Stimulated activated CD8-positive, alpha-beta memory T cell treated with anti-CD3 and anti-CD28 coated beads, Interleukin-2, amount 100 ng/mL, for 1 hour (primary cell): Measurements from ENCODE around the gene NFKBIB.
"Not testable (repeated sequence)": the region's sequence is repeated elsewhere in the genome, so short reads cannot be mapped to it uniquely, and the experiment has no call there.

ENCODE experiments used
- DNase-seq, 2 donors: peaks; one replicate each; pipeline ENCODE4 v3.0.0-alpha.2; 2020; ENCODE audit warnings: low read depth in 2 of 2

NFKBIB gene

GRCh38 chr19:38928391-38929001 is 28.7 kb downstream of the NFKBIB start:
- DNase-seq = no peak

DNA sequence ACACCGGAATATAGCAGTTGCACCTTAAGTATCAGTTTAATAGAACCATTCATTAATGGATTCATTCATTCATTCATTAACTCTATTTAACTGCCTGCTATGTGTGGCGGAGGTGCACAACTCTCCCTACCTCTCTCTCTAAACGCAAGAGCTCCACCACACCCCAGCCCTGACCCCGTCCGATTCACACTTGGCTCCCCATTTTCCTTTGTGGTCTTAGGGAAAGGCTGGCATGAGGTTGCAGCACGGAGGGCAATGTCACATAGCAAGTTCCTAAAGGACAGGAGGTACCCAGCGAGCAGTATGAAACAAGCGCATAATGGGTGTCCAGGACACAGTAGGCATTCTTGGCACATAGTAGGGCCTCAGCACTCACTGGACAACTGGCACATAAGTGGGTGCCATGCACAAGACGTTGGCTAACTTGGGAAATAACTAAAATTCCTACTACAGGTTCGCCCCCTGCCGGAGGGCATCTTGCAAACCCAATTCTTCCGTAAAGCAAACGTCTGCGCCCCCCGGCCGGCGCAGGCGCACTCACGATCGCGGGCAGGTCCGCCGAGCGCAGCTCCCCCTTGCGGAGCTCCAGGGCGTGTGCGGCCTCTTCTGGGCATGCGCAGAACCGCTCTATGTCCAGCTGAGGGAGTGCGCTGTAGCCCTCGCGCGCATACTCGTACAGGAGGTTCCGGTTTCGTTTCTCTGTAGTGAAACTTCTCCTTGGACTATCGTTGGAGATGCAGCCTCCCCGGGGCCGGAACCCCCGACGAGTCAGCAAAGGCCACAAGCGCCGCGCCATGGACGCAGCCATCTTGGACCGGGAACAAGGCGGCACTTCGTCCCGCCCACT is 30.4 kb downstream of the NFKBIB start, which contains the start of gene SARS2:
TSS of gene SARS2 (minus strand) at position 835 of the 847 bp plus-strand sequence. CDS start at position 808, 27 bp downstream.
- peak; percentile 87 for DNase-seq

DNA sequence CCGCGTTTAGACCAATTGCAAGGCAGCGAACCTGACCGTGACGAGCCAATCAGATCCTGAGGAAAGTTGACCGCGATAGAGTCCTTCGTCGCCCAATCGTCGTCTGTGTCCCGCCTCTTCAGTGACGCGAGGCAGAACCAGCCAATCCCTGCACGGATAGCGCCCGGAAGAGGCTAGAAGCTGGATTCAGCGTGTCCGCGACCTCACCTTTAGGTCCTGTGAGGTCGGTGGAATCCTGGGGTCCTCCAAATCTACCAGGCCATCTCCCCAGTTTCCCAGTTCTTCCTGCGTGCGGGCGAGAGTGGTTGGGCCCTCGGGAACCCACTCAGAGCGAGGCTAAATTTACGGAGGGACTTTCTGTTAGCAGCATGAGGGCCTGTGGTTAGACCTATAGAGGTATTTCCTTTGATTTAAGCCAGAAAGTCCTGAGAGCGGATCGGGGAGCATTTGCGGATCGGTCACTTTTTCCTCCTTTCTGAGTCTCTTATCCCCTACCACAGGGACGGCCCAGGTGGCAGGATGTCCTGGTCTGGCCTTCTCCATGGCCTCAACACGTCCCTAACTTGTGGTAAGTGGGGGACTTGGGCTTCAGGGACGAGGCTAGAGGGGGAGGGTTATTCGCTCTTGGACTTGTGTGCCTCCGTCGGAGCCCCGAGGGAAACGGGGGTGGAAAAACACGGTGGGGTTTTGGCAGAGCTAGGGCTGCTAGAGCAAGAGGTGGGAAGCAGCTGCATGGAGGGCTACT is 31.2 kb downstream of the NFKBIB start, which contains the start of gene MRPS12:
TSS of gene MRPS12 (plus strand) at position 169 of the 745 bp plus-strand sequence. CDS start at position 520, 351 bp downstream.
- DNase-seq = peak; percentile 93 to 95

DNA sequence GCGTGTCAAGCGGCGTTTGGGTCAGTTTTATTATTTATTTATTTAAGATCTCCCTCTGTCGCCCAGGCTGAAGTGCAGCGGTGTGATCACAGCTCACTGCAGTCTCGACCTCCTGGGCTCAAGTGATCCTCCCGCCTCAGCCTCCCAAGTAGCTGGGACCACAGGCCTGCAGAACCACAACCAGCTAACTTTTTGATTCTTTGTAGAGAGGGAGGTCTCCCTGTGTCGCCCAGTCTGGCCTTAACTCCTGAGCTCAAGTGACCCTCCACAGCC is 31.7 kb downstream of the NFKBIB start:
- no peak for DNase-seq

GRCh38 chr19:38932425-38933179 is 32.8 kb downstream of the NFKBIB start:
- DNase-seq = no peak

- DNase-seq = no peak
Observed at GRCh38 chr19:38933544-38933943, 33.8 kb downstream of the NFKBIB start.

DNA sequence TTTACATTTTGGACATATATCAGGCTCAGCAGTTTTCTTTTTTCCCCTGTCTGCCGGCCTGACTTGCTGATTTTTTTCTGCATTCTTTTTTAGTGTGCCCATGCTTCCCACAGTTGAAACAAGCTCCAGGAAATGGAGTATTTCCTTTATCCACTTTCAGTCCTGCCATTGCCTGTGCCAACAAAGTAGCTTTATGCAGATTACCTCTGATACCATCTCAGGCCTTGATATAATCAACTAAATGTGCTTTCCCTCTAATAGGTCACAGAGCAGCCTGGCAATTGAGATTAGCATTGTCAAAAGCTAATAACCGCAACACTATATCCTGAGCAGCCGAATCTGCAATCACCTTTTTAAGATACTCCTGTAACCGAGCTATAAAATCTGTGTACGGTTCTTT is 40.2 kb downstream of the NFKBIB start:
- DNase-seq = no peak

- not testable (repeated sequence) for DNase-seq
Observed at GRCh38 chr19:38941466-38941865, 41.7 kb downstream of the NFKBIB start.

GRCh38 chr19:38941979-38942378 is 42.2 kb downstream of the NFKBIB start:
- DNase-seq = no peak

GRCh38 chr19:38942471-38943181 is 42.9 kb downstream of the NFKBIB start:
- DNase-seq = no peak

DNA sequence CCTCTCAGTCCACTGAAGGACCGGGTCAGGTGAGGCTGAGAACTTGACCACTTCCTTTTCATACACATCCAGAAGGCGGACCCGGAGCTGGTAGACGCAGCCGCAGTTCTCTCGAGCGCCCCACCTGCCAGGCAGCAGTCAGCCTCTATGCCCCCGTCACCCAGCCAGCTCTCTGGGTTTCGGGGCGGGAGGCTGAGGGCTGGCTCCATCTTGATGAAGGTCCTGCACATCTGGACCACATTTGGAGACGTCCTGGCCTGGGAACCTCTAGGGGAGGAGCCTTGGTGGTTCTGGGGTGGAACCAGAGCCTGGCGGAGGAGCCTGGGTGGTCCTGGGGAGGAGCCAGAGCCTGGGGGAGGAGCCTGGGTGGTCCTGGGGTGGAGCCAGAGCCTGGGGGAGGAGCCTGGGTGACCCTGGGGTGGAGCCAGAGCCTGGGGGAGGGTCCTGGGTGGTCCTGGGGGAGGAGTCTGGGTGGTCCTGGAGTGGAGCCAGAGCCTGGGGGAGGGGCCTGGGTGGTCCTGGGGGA is 45.3 kb downstream of the NFKBIB start:
- no peak for DNase-seq

DNA sequence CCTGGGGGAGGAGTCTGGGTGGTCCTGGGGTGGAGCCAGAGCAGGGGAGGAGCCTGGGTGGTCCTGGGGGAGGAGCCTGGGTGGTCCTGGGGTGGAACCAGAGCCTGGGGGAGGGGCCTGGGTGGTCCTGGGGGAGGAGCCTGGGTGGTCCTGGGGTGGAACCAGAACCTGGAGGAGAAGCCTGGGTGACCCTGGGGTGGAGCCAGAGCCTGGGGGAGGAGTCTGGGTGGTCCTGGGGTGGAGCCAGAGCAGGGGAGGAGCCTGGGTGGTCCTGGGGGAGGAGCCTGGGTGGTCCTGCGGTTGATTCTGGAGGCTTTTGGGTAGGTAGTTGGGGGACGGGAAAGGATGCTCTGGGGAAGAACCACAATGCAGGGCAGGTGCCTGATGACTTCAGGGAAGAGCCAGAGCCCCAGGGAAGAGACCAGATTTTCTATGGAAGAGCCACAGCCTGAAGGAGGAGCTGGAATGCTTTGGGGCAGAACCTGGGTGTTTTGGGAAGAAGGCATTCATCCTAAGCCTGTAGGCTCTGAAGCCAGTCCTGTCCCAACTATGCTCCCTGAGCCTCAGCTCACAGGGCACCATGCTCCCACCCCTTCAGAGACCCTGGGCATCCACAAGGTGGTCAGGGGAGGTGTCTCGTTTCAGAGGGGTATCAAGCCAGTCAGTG is 45.9 kb downstream of the NFKBIB start:
- DNase-seq = no peak

DNA sequence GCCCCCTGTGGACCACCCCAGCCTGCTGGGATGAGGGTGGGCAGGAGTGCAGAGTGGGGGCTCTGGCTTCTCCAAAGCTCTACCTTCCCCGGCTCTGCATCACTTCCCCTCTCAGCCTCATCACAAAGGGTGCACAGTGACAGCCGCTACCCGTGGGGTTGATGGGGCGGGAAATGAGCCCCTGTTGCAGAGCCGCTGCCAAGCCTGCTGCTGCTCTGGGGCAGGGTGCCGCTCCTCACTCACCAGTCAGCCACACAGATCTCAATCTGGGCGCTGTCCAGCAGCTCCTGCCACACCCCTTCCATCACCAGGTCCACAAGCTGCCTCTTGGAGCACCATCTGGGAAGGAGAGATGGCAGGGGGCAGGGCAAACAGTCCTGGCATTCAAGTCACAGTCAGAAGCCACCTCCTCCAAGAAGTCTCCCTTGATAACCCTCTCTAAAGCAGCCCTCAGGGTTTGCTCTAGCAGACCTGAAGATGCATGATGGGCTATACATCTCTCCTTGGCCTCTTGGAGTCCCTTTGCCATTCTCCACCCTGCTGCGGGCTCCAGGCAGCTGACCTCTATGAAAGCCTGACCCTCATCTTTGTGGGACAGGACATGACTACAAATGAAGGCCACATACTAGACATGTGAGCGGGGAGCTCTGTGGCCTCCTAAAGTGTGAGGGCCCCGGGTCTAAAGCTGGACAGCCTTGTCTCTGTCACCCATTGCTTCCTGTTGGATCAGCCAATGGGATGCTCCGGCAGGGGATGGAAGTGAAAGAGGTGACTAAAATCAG is 46.7 kb downstream of the NFKBIB start:
- no peak for DNase-seq

GRCh38 chr19:38949580-38950367 is 50.0 kb downstream of the NFKBIB start:
- peak; percentile 39 to 78 for DNase-seq

GRCh38 chr19:38951187-38951586 is 51.4 kb downstream of the NFKBIB start:
- no peak for DNase-seq

- DNase-seq = no peak
Observed at GRCh38 chr19:38952395-38953165, 52.8 kb downstream of the NFKBIB start.

GRCh38 chr19:38953677-38954076 is 53.9 kb downstream of the NFKBIB start:
- DNase-seq = no peak

GRCh38 chr19:38956264-38956663 is 56.5 kb downstream of the NFKBIB start:
- DNase-seq = no peak
